K562 (cell line): ENCODE data around the gene PCED1B. TPM values are rescaled to one million over a fixed set of nuclear protein-coding genes. Genes with fewer than 3 reads are reported as not detected.

Source experiments
- ATAC-seq: fragments of 200-7000 bp; cut with Tn5 transposase; 3 replicates; pipeline ENCODE4 v1.9.1; 2020; ENCODE audit warnings: moderate library complexity
- BruUV-seq: library from RNA; stranded (reverse); fragments of 400-500 nt; replicated peaks from 2 replicates; lab custom pipeline; 2021; lab: Mats Ljungman, UMichigan
- CTCF ChIA-PET: fragments of 300-600 bp; formaldehyde crosslinking; extraction: SDS; loops from one replicate; lab custom pipeline; 2021; ENCODE audit warnings: low intra/inter-chr PET ratio; lab: Yijun Ruan, JAX
- POLR2A ChIA-PET: fragments of 300-600, 350-650 bp; sonication (Branson Sonifier 250); formaldehyde crosslinking; extraction: SDS; loops from one replicate; lab custom pipeline; 2021; ENCODE audit warnings: antibody characterized with exemption, inconsistent platforms; lab: Yijun Ruan, JAX
- DNase-seq, 4 experiments: peaks; one replicate each; pipeline versions ENCODE4 v3.0.0 to v3.0.0-alpha.2; 2011 to 2018; ENCODE audit warnings: low spot score in 3 of 4, mixed read lengths in 3 of 4; ENCODE audit errors: extremely low read depth in 1 of 4
- FAIRE-seq: peaks from 2 replicates; lab custom pipeline; 2011; peaks lifted over from hg19 to GRCh38; lab: Jason Lieb, UNC
- H2AFZ ChIP-seq: 2 replicates; pipeline ENCODE4 v1.6.0; 2011; ENCODE audit warnings: low read depth, low read length, control low read depth, inconsistent platforms
- H3K27ac ChIP-seq: fragments of 200-600 bp; 3 replicates; pipeline ENCODE4 v1.8.0; 2011; ENCODE audit warnings: low read depth, mild to moderate bottlenecking, control low read depth, inconsistent platforms, low read length, moderate library complexity, mixed read lengths; ENCODE audit errors: extremely low read depth
- H3K27me3 ChIP-seq, 2 experiments: fragments of 300-600 bp in 1 of 2; 2 replicates in 1 of 2; 3 replicates in 1 of 2; pipeline versions ENCODE4 v1.6.0 to v1.8.0; 2011; ENCODE audit warnings: inconsistent platforms in 2 of 2, low read length in 2 of 2, mild to moderate bottlenecking in 1 of 2, mixed read lengths in 1 of 2, moderate library complexity in 1 of 2; ENCODE audit not compliant: control insufficient read depth in 2 of 2, insufficient read depth in 2 of 2
- H3K36me3 ChIP-seq: fragments of 300-600 bp; 3 replicates; pipeline ENCODE4 v1.8.0; 2011; ENCODE audit warnings: mild to moderate bottlenecking, low read length, inconsistent platforms; ENCODE audit not compliant: control insufficient read depth, insufficient read depth
- H3K4me1 ChIP-seq, 2 experiments: fragments of 200-600 bp in 1 of 2; replicated peaks in 1 of 2; 2 replicates in 1 of 2; 3 replicates in 1 of 2; pipeline versions ENCODE4 v1.5.1 to v1.8.0; 2011; ENCODE audit warnings: inconsistent platforms in 2 of 2, low read length in 2 of 2, mild to moderate bottlenecking in 1 of 2, mixed read lengths in 1 of 2, moderate library complexity in 1 of 2; ENCODE audit not compliant: control insufficient read depth in 2 of 2, insufficient read depth in 2 of 2
- H3K4me2 ChIP-seq: 2 replicates; pipeline ENCODE4 v1.6.1; 2011; ENCODE audit warnings: low read length, control low read depth, inconsistent platforms, mixed read lengths; ENCODE audit not compliant: insufficient read depth
- H3K4me3 ChIP-seq: fragments of 200-600 bp; sonication (generic), shearing (Covaris generic); 2 replicates; pipeline ENCODE4 v1.5.1; 2016; ENCODE audit warnings: control low read depth, inconsistent platforms
- H3K79me2 ChIP-seq: fragments of 200-600 bp; 3 replicates; pipeline ENCODE4 v1.8.0; 2011; ENCODE audit warnings: low read length, inconsistent platforms; ENCODE audit not compliant: control insufficient read depth, insufficient read depth
- H3K9ac ChIP-seq, 2 experiments: 2 replicates each; pipeline versions ENCODE4 v1.6.0 to v1.6.1; 2011; ENCODE audit warnings: low read depth in 2 of 2, low read length in 2 of 2, control low read depth in 1 of 2, inconsistent platforms in 1 of 2, mild to moderate bottlenecking in 1 of 2, mixed read lengths in 1 of 2; ENCODE audit not compliant: insufficient read depth in 1 of 2
- H3K9me1 ChIP-seq: one replicate; pipeline ENCODE4 v1.6.0; 2011; ENCODE audit warnings: inconsistent platforms, mild to moderate bottlenecking, low read length, moderate library complexity; ENCODE audit not compliant: control insufficient read depth, insufficient read depth
- H3K9me3 ChIP-seq: replicated peaks from 2 replicates; pipeline ENCODE4 v1.5.1; 2011; ENCODE audit warnings: low read depth, low read length, inconsistent platforms; ENCODE audit not compliant: control insufficient read depth, insufficient read depth
- H4K20me1 ChIP-seq: replicated peaks from 2 replicates; pipeline ENCODE4 v1.6.1; 2011; ENCODE audit warnings: low read length, inconsistent platforms, mixed read lengths; ENCODE audit not compliant: control insufficient read depth, insufficient read depth
- GABPB1 ChIP-seq: sonication (generic); formaldehyde crosslinking; IDR thresholded peaks from 2 replicates; pipeline ENCODE4 v1.8.0; 2022; ENCODE audit warnings: mild to moderate bottlenecking, missing genetic modification reagents
- GATAD2B ChIP-seq: fragments of 450-650 bp; IDR thresholded peaks from 2 replicates; pipeline ENCODE4 v1.6.1; 2017; ENCODE audit warnings: mild to moderate bottlenecking, borderline replicate concordance
- HNRNPL ChIP-seq: fragments of 200-400 bp; formaldehyde crosslinking; IDR thresholded peaks from 2 replicates; pipeline ENCODE4 v1.6.1; 2017; ENCODE audit warnings: low read depth, mild to moderate bottlenecking, low read length
- MED1 ChIP-seq: sonication (generic); formaldehyde crosslinking; IDR thresholded peaks from 2 replicates; pipeline ENCODE4 v1.8.1; 2023; ENCODE audit warnings: missing genetic modification reagents, borderline replicate concordance
- MYBL2 ChIP-seq, 2 experiments: fragments of 450-650 bp in 1 of 2; sonication (generic) in 1 of 2; formaldehyde crosslinking in 1 of 2; IDR thresholded peaks; 2 replicates each; pipeline versions ENCODE4 v1.6.1 to v1.8.1; 2017 to 2022; ENCODE audit warnings: borderline replicate concordance in 1 of 2, inconsistent platforms in 1 of 2, low read depth in 1 of 2, mild to moderate bottlenecking in 1 of 2, missing genetic modification reagents in 1 of 2, moderate library complexity in 1 of 2
- ZBED1 ChIP-seq: IDR thresholded peaks from 2 replicates; pipeline ENCODE4 v1.6.1; 2014
- ZKSCAN3 ChIP-seq: fragments of 250-450 bp; sonication (Bioruptor Pico); IDR thresholded peaks from 2 replicates; pipeline ENCODE4 v1.4.0; 2020
- ZNF263 ChIP-seq: sonication (generic); formaldehyde crosslinking; IDR thresholded peaks from 2 replicates; pipeline ENCODE4 v1.8.0; 2022; ENCODE audit warnings: mild to moderate bottlenecking, missing genetic modification reagents, borderline replicate concordance
- WGBS: fragments of 100-300 bp; shearing (Covaris generic); methylation state at CpG from one replicate; pipeline ENCODE4 v1.1.6; 2016; ENCODE audit warnings: low coverage, mixed read lengths; ENCODE audit not compliant: insufficient coverage; ENCODE audit errors: missing lambda C conversion rate; 5-methylcytosine and 5-hydroxymethylcytosine counted together
- in situ Hi-C: fragments of 300-500 bp; cut with MboI; formaldehyde crosslinking; loops from 4 replicates; pipeline ENCODE4 v1.15.0; 2018; ENCODE audit warnings: inconsistent platforms, mixed read lengths
- intact Hi-C: fragments of 100-400 bp; cut with micrococcal nuclease; formaldehyde crosslinking; loops from 2 replicates; pipeline ENCODE4 v1.14.2; 2022
- polyA plus RNA-seq, 8 experiments: library from polyadenylated mRNA; depleted of rRNA in 4 of 8; stranded (reverse) in 5 of 8; unstranded in 3 of 8; fragments of >200 nt; fragmentation: Nextera tagmentation in 2 of 8; fragmentation: Illumina TruSeq in 1 of 8; extraction: Ambion mirVana in 2 of 8; extraction: Trizol in 1 of 8; gene quantifications; 2 replicates each; pipeline versions ENCODE4 v1.2.1 to v1.2.3, GENCODE V29; 2011 to 2014; ENCODE audit warnings: inconsistent platforms in 1 of 8, missing spikeins in 1 of 8
- total RNA-seq, 7 experiments: library from RNA; depleted of rRNA in 6 of 7; stranded (reverse); fragments of >200 nt in 6 of 7; fragmentation: Illumina TruSeq in 2 of 7; extraction: Trizol in 2 of 7; gene quantifications; 2 replicates each; pipeline versions ENCODE4 v1.2.1 to v1.2.3, GENCODE V29; 2011 to 2021; ENCODE audit warnings: low replicate concordance in 1 of 7
- TF ChIP-seq, protein P1 (sequence below): sonication (generic); formaldehyde crosslinking; IDR thresholded peaks from 2 replicates; pipeline ENCODE4 v1.8.0; 2022; ENCODE audit warnings: mild to moderate bottlenecking, missing genetic modification reagents
- TF ChIP-seq, protein P2 (sequence below): fragments of 450-650 bp; conservative IDR thresholded peaks from 2 replicates; pipeline ENCODE4 v1.6.1; 2016; ENCODE audit warnings: missing genetic modification characterization, low read depth, mild to moderate bottlenecking, missing compliant biosample characterization, moderate library complexity

The PCED1B gene
- total and polyA plus RNA-seq, 9 of the 15 experiments (the other 6 are each of a cell fraction or from before 2014, with no cell fraction given), result 1.2 to 9.3 (median 2.5) TPM

DNA sequence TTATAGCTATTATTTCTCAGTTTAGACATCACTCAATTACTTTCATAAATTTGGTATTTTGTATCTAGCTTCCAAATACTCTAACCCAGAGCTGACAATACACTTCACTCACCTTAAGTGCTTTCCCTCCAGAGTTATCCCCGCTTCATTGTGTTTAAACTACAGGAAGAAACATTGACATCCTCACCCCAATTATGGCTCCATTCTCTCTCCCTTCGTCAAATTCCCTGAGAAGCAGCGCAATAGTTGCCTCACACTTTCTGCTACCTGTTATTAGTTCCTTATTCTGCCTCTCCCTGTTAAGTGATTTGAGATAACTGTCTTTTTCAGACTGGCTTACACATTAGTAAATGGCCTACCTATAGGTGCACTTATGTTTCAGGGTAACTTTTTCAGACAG, 69.7 kb downstream of the PCED1B start (continued):
- TF ChIP-seq, protein P1, sequence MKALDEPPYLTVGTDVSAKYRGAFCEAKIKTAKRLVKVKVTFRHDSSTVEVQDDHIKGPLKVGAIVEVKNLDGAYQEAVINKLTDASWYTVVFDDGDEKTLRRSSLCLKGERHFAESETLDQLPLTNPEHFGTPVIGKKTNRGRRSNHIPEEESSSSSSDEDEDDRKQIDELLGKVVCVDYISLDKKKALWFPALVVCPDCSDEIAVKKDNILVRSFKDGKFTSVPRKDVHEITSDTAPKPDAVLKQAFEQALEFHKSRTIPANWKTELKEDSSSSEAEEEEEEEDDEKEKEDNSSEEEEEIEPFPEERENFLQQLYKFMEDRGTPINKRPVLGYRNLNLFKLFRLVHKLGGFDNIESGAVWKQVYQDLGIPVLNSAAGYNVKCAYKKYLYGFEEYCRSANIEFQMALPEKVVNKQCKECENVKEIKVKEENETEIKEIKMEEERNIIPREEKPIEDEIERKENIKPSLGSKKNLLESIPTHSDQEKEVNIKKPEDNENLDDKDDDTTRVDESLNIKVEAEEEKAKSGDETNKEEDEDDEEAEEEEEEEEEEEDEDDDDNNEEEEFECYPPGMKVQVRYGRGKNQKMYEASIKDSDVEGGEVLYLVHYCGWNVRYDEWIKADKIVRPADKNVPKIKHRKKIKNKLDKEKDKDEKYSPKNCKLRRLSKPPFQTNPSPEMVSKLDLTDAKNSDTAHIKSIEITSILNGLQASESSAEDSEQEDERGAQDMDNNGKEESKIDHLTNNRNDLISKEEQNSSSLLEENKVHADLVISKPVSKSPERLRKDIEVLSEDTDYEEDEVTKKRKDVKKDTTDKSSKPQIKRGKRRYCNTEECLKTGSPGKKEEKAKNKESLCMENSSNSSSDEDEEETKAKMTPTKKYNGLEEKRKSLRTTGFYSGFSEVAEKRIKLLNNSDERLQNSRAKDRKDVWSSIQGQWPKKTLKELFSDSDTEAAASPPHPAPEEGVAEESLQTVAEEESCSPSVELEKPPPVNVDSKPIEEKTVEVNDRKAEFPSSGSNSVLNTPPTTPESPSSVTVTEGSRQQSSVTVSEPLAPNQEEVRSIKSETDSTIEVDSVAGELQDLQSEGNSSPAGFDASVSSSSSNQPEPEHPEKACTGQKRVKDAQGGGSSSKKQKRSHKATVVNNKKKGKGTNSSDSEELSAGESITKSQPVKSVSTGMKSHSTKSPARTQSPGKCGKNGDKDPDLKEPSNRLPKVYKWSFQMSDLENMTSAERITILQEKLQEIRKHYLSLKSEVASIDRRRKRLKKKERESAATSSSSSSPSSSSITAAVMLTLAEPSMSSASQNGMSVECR (CRISPR knock-in tag), result no peak
- TF ChIP-seq MED1 (no peak), ZKSCAN3 (CRISPR knock-in tag) (no peak)

DNA sequence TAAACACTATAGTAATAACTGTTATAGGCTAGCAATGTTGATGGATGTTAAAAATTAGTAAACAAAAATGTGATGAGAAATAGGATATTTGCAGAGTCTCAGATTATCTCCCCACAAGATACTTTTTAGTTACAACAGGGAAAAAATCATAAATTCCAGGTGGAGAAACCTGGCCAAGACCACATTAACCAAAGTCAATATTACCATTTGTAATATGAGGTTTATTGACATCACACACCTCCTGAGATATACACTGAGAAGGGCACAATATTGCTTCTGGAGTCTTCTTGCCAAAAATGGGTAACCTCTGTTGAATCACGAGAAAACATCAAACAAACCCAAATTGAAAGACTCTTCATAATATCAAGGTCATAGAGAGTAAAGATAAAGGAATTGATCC, 72.7 kb downstream of the PCED1B start:
- Histone ChIP-seq H2AFZ (no peak overlapping the region), H3K9ac (no peak overlapping the region), H3K9me1 (no peaks in the 10 kb centered on the region), H3K4me1 (peaks cover 3 to 14% of the 10 kb centered on the region in 2 experiments; a peak in 4 of 5 replicates), H3K27ac (no peak overlapping the region), H3K27me3 (no peaks in the 10 kb centered on the region), H3K79me2 (no peaks in the 10 kb centered on the region), H3K9me3 (no peaks in the 10 kb centered on the region), H3K4me2 (no peak overlapping the region), H4K20me1 (no peaks in the 10 kb centered on the region), H3K36me3 (no peaks in the 10 kb centered on the region), H3K4me3 (no peak overlapping the region)
- no TSS peak for BruUV-seq
- ChIA-PET CTCF (no interaction called here), POLR2A (interaction anchor here (0.6 kb wide), 1 partner anchor 808 kb away, joined by 3 read pairs; no protein-coding TSS in a partner anchor)
- FAIRE-seq (no peak), DNase-seq (no peak), ATAC-seq (no peak)
- intact Hi-C loops (no loop called here), in situ Hi-C loops (no loop called here)
- 79% methylated on average over 1 of the region's 1 CpG for WGBS
- TF ChIP-seq ZNF263 (CRISPR knock-in tag) (no peak), ZBED1 (no peak), GABPB1 (CRISPR knock-in tag) (no peak), GATAD2B (no peak), MYBL2 (IDR thresholded peaks at IDR 0.05; ENCODE audit: low read depth) (no peak), MYBL2 (CRISPR knock-in tag; IDR thresholded peaks at IDR 0.05; ENCODE audit: borderline replicate concordance) (no peak), HNRNPL (no peak)
- TF ChIP-seq, protein P2, sequence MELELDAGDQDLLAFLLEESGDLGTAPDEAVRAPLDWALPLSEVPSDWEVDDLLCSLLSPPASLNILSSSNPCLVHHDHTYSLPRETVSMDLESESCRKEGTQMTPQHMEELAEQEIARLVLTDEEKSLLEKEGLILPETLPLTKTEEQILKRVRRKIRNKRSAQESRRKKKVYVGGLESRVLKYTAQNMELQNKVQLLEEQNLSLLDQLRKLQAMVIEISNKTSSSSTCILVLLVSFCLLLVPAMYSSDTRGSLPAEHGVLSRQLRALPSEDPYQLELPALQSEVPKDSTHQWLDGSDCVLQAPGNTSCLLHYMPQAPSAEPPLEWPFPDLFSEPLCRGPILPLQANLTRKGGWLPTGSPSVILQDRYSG, result no peak
